K562 (cell line): Measurements from ENCODE around the gene ATRIP. TPM values are rescaled to one million over a fixed set of nuclear protein-coding genes. Genes with fewer than 3 reads are reported as not detected.

Source experiments
- ATAC-seq: fragments of 200-7000 bp; cut with Tn5 transposase; 3 replicates; pipeline ENCODE4 v1.9.1; 2020; ENCODE audit warnings: moderate library complexity
- BruUV-seq: library from RNA; stranded (reverse); fragments of 400-500 nt; replicated peaks from 2 replicates; lab custom pipeline; 2021; lab: Mats Ljungman, UMichigan
- CTCF ChIA-PET: fragments of 300-600 bp; formaldehyde crosslinking; extraction: SDS; loops from one replicate; lab custom pipeline; 2021; ENCODE audit warnings: low intra/inter-chr PET ratio; lab: Yijun Ruan, JAX
- POLR2A ChIA-PET: fragments of 300-600, 350-650 bp; sonication (Branson Sonifier 250); formaldehyde crosslinking; extraction: SDS; loops from one replicate; lab custom pipeline; 2021; ENCODE audit warnings: antibody characterized with exemption, inconsistent platforms; lab: Yijun Ruan, JAX
- DNase-seq, 4 experiments: peaks; one replicate each; pipeline versions ENCODE4 v3.0.0 to v3.0.0-alpha.2; 2011 to 2018; ENCODE audit warnings: low spot score in 3 of 4, mixed read lengths in 3 of 4; ENCODE audit errors: extremely low read depth in 1 of 4
- FAIRE-seq: peaks from 2 replicates; lab custom pipeline; 2011; peaks lifted over from hg19 to GRCh38; lab: Jason Lieb, UNC
- H2AFZ ChIP-seq: 2 replicates; pipeline ENCODE4 v1.6.0; 2011; ENCODE audit warnings: low read depth, low read length, control low read depth, inconsistent platforms
- H3K27ac ChIP-seq: fragments of 200-600 bp; 3 replicates; pipeline ENCODE4 v1.8.0; 2011; ENCODE audit warnings: low read depth, mild to moderate bottlenecking, control low read depth, inconsistent platforms, low read length, moderate library complexity, mixed read lengths; ENCODE audit errors: extremely low read depth
- H3K27me3 ChIP-seq, 2 experiments: fragments of 300-600 bp in 1 of 2; 2 replicates in 1 of 2; 3 replicates in 1 of 2; pipeline versions ENCODE4 v1.6.0 to v1.8.0; 2011; ENCODE audit warnings: inconsistent platforms in 2 of 2, low read length in 2 of 2, mild to moderate bottlenecking in 1 of 2, mixed read lengths in 1 of 2, moderate library complexity in 1 of 2; ENCODE audit not compliant: control insufficient read depth in 2 of 2, insufficient read depth in 2 of 2
- H3K36me3 ChIP-seq: fragments of 300-600 bp; 3 replicates; pipeline ENCODE4 v1.8.0; 2011; ENCODE audit warnings: mild to moderate bottlenecking, low read length, inconsistent platforms; ENCODE audit not compliant: control insufficient read depth, insufficient read depth
- H3K4me1 ChIP-seq, 2 experiments: fragments of 200-600 bp in 1 of 2; replicated peaks in 1 of 2; 2 replicates in 1 of 2; 3 replicates in 1 of 2; pipeline versions ENCODE4 v1.5.1 to v1.8.0; 2011; ENCODE audit warnings: inconsistent platforms in 2 of 2, low read length in 2 of 2, mild to moderate bottlenecking in 1 of 2, mixed read lengths in 1 of 2, moderate library complexity in 1 of 2; ENCODE audit not compliant: control insufficient read depth in 2 of 2, insufficient read depth in 2 of 2
- H3K4me2 ChIP-seq: 2 replicates; pipeline ENCODE4 v1.6.1; 2011; ENCODE audit warnings: low read length, control low read depth, inconsistent platforms, mixed read lengths; ENCODE audit not compliant: insufficient read depth
- H3K4me3 ChIP-seq: fragments of 200-600 bp; sonication (generic), shearing (Covaris generic); 2 replicates; pipeline ENCODE4 v1.5.1; 2016; ENCODE audit warnings: control low read depth, inconsistent platforms
- H3K79me2 ChIP-seq: fragments of 200-600 bp; 3 replicates; pipeline ENCODE4 v1.8.0; 2011; ENCODE audit warnings: low read length, inconsistent platforms; ENCODE audit not compliant: control insufficient read depth, insufficient read depth
- H3K9ac ChIP-seq, 2 experiments: 2 replicates each; pipeline versions ENCODE4 v1.6.0 to v1.6.1; 2011; ENCODE audit warnings: low read depth in 2 of 2, low read length in 2 of 2, control low read depth in 1 of 2, inconsistent platforms in 1 of 2, mild to moderate bottlenecking in 1 of 2, mixed read lengths in 1 of 2; ENCODE audit not compliant: insufficient read depth in 1 of 2
- H3K9me1 ChIP-seq: one replicate; pipeline ENCODE4 v1.6.0; 2011; ENCODE audit warnings: inconsistent platforms, mild to moderate bottlenecking, low read length, moderate library complexity; ENCODE audit not compliant: control insufficient read depth, insufficient read depth
- H3K9me3 ChIP-seq: replicated peaks from 2 replicates; pipeline ENCODE4 v1.5.1; 2011; ENCODE audit warnings: low read depth, low read length, inconsistent platforms; ENCODE audit not compliant: control insufficient read depth, insufficient read depth
- H4K20me1 ChIP-seq: replicated peaks from 2 replicates; pipeline ENCODE4 v1.6.1; 2011; ENCODE audit warnings: low read length, inconsistent platforms, mixed read lengths; ENCODE audit not compliant: control insufficient read depth, insufficient read depth
- NR2C1 ChIP-seq, 2 experiments: fragments of 450-650 bp; IDR thresholded peaks; 2 replicates each; pipeline ENCODE4 v1.6.1; 2017; ENCODE audit warnings: mild to moderate bottlenecking in 2 of 2, antibody characterized with exemption in 1 of 2, inconsistent platforms in 1 of 2, missing compliant biosample characterization in 1 of 2, missing genetic modification characterization in 1 of 2
- POLR2G ChIP-seq: fragments of 200-400 bp; formaldehyde crosslinking; IDR thresholded peaks from 2 replicates; pipeline ENCODE4 v1.6.1; 2017; ENCODE audit warnings: low read depth, mild to moderate bottlenecking, antibody characterized with exemption, low read length, moderate library complexity
- RBM22 ChIP-seq: fragments of 200-400 bp; formaldehyde crosslinking; IDR thresholded peaks from 2 replicates; pipeline ENCODE4 v1.6.1; 2018; ENCODE audit warnings: low read length, low read depth; ENCODE audit not compliant: poor library complexity, severe bottlenecking
- ZNF124 ChIP-seq: sonication (generic); formaldehyde crosslinking; IDR thresholded peaks from 2 replicates; pipeline ENCODE4 v1.8.1; 2022; ENCODE audit warnings: missing genetic modification reagents
- WGBS: fragments of 100-300 bp; shearing (Covaris generic); methylation state at CpG from one replicate; pipeline ENCODE4 v1.1.6; 2016; ENCODE audit warnings: low coverage, mixed read lengths; ENCODE audit not compliant: insufficient coverage; ENCODE audit errors: missing lambda C conversion rate; 5-methylcytosine and 5-hydroxymethylcytosine counted together
- in situ Hi-C: fragments of 300-500 bp; cut with MboI; formaldehyde crosslinking; loops from 4 replicates; pipeline ENCODE4 v1.15.0; 2018; ENCODE audit warnings: inconsistent platforms, mixed read lengths
- intact Hi-C: fragments of 100-400 bp; cut with micrococcal nuclease; formaldehyde crosslinking; loops from 2 replicates; pipeline ENCODE4 v1.14.2; 2022
- polyA plus RNA-seq, 8 experiments: library from polyadenylated mRNA; depleted of rRNA in 4 of 8; stranded (reverse) in 5 of 8; unstranded in 3 of 8; fragments of >200 nt; fragmentation: Nextera tagmentation in 2 of 8; fragmentation: Illumina TruSeq in 1 of 8; extraction: Ambion mirVana in 2 of 8; extraction: Trizol in 1 of 8; gene quantifications; 2 replicates each; pipeline versions ENCODE4 v1.2.1 to v1.2.3, GENCODE V29; 2011 to 2014; ENCODE audit warnings: inconsistent platforms in 1 of 8, missing spikeins in 1 of 8
- total RNA-seq, 7 experiments: library from RNA; depleted of rRNA in 6 of 7; stranded (reverse); fragments of >200 nt in 6 of 7; fragmentation: Illumina TruSeq in 2 of 7; extraction: Trizol in 2 of 7; gene quantifications; 2 replicates each; pipeline versions ENCODE4 v1.2.1 to v1.2.3, GENCODE V29; 2011 to 2021; ENCODE audit warnings: low replicate concordance in 1 of 7

Gene ATRIP
- total and polyA plus RNA-seq, 9 of the 15 experiments (the other 6 are each of a cell fraction or from before 2014, with no cell fraction given): 1.7 to 15.7 (median 10.5) TPM

GRCh38 chr3:48466386-48467109 lies 20.0 kb downstream of the ATRIP start:
- Histone ChIP-seq H2AFZ (no peak overlapping the region), H3K27ac (peak overlapping the region; percentile 88), H3K4me1 (peaks cover 6 to 49% of the 10 kb centered on the region in 2 experiments), H4K20me1 (no peaks in the 10 kb centered on the region; the same call in 1 of the 2 replicates), H3K9ac (peak overlapping the region; percentile 68 to 83; a peak in 3 of 4 replicates), H3K9me1 (no peaks in the 10 kb centered on the region), H3K4me2 (peak overlapping the region; percentile 46; the same call in 1 of the 2 replicates), H3K9me3 (no peaks in the 10 kb centered on the region), H3K79me2 (peaks cover 9% of the 10 kb centered on the region), H3K36me3 (peaks cover 38% of the 10 kb centered on the region; the same call in 1 of the 3 replicates), H3K4me3 (no peak overlapping the region), H3K27me3 (no peaks in the 10 kb centered on the region)
- TF ChIP-seq NR2C1 (IDR thresholded peaks at IDR 0.05) (no peak), NR2C1 (tag; IDR thresholded peaks at IDR 0.05) (no peak), ZNF124 (CRISPR knock-in tag) (peak; percentile 52; the same call in 1 of the 2 replicates), RBM22 (peak; percentile 31), POLR2G (peak; percentile 73)
- in situ Hi-C loops (loop anchor here (5.0 kb wide), 1 partner anchor 91 kb away; the partner anchor contains the start of gene PFKFB4), intact Hi-C loops (no loop called here)
- no peak for DNase-seq
- POLR2A ChIA-PET: interaction anchor here (0.6 to 1.0 kb wide), 2 partner anchors 13 to 27 kb away, joined by 3 to 4 read pairs; partner anchors contain the start of genes CCDC51 and TMA7
- no peak for ATAC-seq
- WGBS: 86% methylated on average over 10 of the region's 19 CpGs
- no peak for FAIRE-seq
- CTCF ChIA-PET: no interaction called here
- BruUV-seq: no TSS peak
